ENCODE measurements around the gene SKAP1.

SKAP1 gene

DNA sequence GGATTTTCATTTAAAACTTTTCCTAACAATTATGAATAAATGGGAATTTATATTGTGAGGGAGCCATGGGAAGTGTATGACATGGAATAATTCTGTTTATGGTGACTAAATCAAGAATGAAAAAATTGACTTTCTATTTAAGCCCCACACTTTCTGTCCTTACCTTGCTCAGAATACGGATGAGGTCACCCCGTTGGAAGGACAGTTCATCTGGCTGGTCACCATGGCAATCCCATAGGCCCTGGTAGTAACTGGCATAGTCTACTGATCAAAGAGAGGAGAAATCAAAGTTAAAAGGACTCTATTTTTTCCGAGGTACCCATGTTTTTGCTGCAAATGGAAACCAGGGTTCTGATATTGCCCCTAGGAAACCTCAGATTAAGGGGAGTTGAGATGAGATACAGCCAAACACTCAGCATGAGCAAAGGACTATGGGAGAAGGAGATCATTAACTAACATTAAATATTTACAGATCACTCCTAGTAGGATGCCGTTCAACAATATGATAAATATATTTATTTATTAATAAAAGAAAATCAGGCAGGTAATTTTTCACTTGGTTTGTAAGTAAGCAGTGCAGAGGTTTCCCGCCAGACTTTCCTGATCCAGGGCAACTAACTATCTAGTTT is 267.6 kb downstream of the SKAP1 start:
- no peak for DNase-seq

- DNase-seq = no peak
These were observed 268.7 kb downstream of the SKAP1 start for GRCh38 chr17:48161127-48161905.

- DNase-seq = no peak
These were observed 269.6 kb downstream of the SKAP1 start for GRCh38 chr17:48160177-48161081.

GRCh38 chr17:48159232-48159631 is 270.8 kb downstream of the SKAP1 start:
- no peak for DNase-seq

DNA sequence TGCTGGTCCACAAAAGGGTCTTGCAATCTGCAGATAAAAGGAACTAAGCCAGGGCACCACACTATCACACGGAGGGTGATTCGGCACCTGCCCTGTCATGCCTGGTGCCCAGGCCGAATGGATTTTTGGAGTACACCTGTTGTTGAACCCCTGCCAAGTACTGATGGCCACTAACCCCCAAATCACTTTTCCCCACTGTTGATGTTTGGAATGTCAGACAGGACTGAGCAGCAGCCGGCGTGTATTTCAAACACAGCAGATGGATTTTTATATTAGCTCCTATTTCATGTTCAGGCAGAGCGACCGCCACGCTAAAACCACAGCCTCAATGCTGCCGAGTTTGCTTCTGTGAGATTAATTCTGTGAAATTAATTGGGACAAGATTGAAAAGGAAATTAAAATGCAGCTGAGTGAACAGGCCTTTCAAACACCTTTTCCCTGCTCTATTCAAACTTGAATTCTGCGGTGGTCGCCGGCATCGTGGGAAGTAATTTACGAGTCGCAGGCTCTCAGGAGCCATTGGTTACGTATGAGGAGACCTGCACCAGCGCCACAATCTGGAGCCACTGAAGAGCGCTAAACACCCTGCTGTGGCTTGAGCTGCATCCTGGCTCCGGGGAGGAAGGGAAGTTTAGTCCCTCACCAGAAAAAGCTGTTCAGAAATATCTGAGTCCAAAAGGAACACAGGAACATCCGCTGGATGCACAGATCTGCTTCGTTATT is 274.0 kb downstream of the SKAP1 start:
- no peak for DNase-seq

DNA sequence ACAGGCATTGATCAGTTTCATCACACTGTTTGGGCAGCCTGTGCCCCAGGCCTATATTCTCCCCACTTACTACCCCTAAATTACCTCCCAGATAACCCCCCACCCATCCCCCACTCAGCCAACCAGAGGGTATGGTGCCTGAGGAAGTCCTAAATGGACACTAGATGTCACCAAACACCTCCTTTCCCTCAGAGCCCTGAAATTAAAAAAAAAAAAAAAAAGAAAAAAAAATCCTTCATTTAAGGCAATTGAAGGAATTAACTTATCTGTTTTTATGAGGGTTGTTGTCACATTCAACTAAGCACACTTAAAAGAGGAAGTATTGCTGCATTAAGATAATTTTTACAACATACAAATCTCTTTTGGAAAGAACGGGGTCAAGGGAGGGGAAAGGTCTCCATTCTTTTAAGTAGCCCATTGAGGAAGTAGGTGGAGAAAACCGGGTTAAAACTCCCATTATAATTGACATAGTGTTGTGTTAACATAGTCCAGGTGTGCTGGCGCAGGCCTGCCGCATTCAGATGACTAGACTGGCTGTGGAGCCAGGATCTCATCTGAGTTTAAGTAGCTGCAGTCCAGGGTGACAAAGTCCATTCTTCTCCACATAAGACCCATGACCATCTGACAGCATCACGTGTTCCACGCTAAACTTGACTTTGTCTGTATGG is 276.2 kb downstream of the SKAP1 start:
- DNase-seq = no peak

- no peak for DNase-seq
These were observed 277.7 kb downstream of the SKAP1 start for GRCh38 chr17:48152289-48152688.

- DNase-seq = no peak
These were observed 278.8 kb downstream of the SKAP1 start for GRCh38 chr17:48151220-48151619.

- no peak for DNase-seq
These were observed 279.4 kb downstream of the SKAP1 start for GRCh38 chr17:48150597-48151001.

- DNase-seq = no peak
These were observed 280.1 kb downstream of the SKAP1 start for GRCh38 chr17:48149787-48150463.

- no peak for DNase-seq
These were observed 280.9 kb downstream of the SKAP1 start for GRCh38 chr17:48148854-48149786.

GRCh38 chr17:48148029-48148770 is 281.8 kb downstream of the SKAP1 start:
- no peak for DNase-seq

DNA sequence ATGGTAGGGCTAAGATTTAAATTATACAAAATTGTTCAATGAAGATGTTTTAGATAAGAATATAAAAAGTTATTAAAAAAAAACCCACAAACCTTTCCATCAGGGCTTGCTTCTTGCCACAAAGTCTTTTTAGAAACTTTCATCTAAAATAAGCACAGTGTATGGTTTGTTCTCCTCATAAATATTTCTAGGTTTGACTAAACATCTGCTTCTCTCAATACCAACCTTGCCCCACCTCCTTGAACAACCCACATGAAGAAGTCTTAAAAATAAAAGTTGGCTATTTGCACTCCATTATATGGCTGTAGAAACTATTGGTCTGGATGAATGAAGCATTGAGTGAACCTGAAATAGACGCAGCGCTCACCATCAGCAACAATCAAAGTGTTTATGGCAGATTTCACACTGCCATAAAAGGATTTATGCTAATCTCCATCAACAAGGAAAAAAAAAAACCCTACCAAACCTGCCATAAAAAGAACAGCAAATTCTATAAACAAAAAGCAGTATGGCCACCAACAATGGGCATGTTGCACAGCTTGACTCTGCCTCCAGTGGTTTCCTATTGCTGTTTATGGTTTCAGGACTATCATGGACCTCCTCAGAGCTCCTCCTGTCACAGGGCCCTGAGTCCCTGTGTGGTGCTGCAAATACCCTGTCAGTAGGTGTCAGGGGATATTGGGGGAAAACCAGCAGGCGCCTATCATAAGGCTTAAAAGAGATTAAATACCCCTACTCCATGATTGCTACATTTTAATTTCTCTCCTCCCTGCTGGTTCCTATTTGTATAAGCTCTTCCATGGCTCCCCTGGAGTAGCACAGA is 284.8 kb downstream of the SKAP1 start:
- no peak for DNase-seq

GRCh38 chr17:48144231-48144630 is 285.8 kb downstream of the SKAP1 start:
- no peak for DNase-seq

DNA sequence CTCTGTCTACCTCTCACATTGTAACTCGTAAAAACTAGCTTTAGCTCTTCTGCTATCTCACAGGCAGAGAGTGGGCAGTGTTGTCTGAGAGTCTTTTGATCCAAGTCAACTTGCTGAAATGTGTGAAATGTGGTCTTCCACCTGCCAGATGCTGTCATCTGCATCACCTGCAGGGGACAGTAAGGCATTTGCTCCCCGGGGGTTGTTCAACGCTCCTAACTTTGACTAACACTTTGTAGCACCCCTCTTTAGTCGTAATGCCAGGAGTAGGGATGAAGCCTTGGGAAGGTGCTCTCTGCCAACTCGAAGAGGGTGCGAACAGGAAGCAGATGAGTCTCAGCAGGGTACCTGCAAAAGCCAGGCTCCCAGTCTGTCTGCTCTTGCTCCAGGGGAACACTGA is 286.4 kb downstream of the SKAP1 start:
- no peak for DNase-seq

DNA sequence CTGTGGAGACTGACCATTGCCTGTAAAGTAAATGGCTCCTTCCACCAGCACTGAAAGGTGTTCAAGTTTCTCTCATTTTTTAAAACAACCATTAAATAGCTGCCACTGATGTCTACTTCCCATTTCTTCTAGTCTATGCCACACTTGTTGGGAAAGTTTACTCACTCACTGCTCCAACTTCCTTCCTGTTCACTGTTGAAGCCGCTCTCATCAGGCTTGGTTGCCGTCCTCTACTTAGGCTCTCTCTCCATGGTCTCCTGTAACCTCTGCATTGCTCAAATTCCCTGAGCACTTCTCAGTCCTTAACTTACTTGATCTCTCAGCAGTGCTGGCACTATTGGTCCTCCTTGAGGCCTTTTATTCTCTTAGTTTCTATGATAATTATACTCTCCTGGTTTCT is 290.1 kb downstream of the SKAP1 start:
- no peak for DNase-seq

- no peak for DNase-seq
These were observed 292.4 kb downstream of the SKAP1 start for GRCh38 chr17:48137656-48138055.

DNA sequence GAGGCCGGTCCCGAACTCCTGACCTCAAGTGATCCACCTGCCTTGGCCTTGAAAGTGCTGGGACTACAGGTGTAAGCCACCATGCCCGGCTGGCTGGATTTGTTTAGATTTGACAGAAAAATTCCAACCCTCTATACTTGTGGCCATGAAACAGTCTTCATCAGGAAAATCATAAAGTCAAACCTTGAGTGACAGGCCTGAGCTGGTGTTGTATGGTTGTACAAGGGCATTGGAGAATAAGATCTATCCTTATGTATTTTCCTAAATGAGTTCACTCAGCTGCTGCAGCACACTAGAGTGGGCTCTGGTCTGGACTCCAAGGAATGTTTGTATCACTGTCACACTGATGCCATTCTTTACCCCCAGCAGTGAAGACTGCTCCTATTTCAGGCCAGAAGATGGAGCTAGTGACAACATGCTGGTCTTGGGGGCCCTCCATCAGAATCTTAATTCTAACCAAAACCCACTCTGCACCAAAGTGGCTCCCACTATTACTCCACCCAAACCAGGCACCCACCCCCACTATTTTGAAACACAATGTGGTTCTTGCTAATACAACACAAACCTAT is 295.0 kb downstream of the SKAP1 start:
- no peak for DNase-seq

DNA sequence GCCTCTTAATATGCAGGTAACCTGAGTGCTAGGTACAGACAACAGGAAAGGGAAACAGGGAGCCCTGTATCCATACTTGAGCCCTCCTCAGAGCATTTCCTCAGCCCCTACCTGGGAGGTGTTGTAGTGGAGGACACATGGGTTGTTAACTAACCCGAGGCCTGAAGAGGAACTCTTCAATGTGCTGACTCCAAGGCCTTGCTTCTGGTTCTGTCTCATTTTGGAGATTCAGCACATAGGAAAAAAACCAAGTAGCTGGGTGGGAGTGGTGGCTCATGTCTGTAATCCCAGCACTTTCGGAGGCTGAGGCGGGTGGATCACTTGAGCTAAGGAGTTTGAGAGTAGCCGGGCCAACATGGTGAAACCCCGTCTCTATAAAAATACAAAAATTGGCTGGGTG is 297.6 kb downstream of the SKAP1 start:
- DNase-seq = no peak

All from activated CD4-positive, alpha-beta T cell treated with anti-CD3 and anti-CD28 coated beads, Interleukin-2, amount 50 U/mL, for 4 hours (primary cell).